IMR-90 (cell line): ENCODE measurements around the gene UBE2B.
"Not testable (repeated sequence)": the region's sequence is repeated elsewhere in the genome, so short reads cannot be mapped to it uniquely, and the experiment has no call there.

ENCODE experiments used
- RAD21 ChIP-seq: IDR thresholded peaks from 2 replicates; pipeline ENCODE4 v1.6.1; 2012; ENCODE audit warnings: low read length, improper control_type of control experiment
- TF ChIP-seq, protein P1 (sequence below): conservative IDR thresholded peaks from 2 replicates; pipeline ENCODE4 v1.5.1; 2012; ENCODE audit warnings: mild to moderate bottlenecking, low read depth, low read length, improper control_type of control experiment

DNA sequence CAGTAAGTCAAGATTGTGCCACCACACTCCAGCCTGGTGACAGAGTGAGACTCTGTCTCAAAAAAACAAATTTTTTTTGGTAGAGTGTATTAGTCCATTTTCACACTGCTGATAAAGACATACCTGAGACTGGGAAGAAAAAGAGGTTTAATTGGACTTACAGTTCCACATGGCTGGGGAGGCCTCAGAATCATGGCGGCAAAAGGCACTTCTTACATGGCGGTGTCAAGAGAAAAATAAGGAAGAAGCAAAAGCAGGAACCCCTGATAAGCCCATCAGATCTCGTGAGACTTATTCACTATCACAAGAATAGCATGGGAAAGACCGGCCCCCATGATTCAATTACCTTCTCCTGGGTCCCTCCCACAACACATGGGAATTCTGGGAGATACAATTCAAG lies 49.7 kb downstream of the UBE2B start:
- TF ChIP-seq, protein P1, sequence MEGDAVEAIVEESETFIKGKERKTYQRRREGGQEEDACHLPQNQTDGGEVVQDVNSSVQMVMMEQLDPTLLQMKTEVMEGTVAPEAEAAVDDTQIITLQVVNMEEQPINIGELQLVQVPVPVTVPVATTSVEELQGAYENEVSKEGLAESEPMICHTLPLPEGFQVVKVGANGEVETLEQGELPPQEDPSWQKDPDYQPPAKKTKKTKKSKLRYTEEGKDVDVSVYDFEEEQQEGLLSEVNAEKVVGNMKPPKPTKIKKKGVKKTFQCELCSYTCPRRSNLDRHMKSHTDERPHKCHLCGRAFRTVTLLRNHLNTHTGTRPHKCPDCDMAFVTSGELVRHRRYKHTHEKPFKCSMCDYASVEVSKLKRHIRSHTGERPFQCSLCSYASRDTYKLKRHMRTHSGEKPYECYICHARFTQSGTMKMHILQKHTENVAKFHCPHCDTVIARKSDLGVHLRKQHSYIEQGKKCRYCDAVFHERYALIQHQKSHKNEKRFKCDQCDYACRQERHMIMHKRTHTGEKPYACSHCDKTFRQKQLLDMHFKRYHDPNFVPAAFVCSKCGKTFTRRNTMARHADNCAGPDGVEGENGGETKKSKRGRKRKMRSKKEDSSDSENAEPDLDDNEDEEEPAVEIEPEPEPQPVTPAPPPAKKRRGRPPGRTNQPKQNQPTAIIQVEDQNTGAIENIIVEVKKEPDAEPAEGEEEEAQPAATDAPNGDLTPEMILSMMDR, result not testable (repeated sequence)
- TF ChIP-seq RAD21, result not testable (repeated sequence)
